HCT116 (cell line): ENCODE data around the gene ITIH4. TPM values are rescaled to one million over a fixed set of nuclear protein-coding genes. Genes with fewer than 3 reads are reported as not detected.

Experiments used
- ATAC-seq: fragments of 200-7000 bp; cut with Tn5 transposase; 2 replicates; pipeline ENCODE4 v1.9.1; 2020; ENCODE audit warnings: mild to moderate bottlenecking, moderate library complexity
- BruUV-seq: library from RNA; stranded (reverse); fragments of 400-500 nt; replicated peaks from 2 replicates; lab custom pipeline; 2021; lab: Mats Ljungman, UMichigan
- CTCF ChIA-PET: fragments of 300-600 bp; sonication (Branson Sonifier 250); formaldehyde crosslinking; loops from one replicate; lab custom pipeline; 2021; ENCODE audit warnings: antibody characterized with exemption; lab: Charles Lee
- POLR2A ChIA-PET: fragments of 300-600, 350-600 bp; sonication (Branson Sonifier 250); formaldehyde crosslinking; loops from one replicate; lab custom pipeline; 2021; ENCODE audit warnings: antibody characterized with exemption; lab: Charles Lee
- RAD21 ChIA-PET, 2 experiments: fragments of 300-600 bp; sonication (Branson Sonifier 250); formaldehyde crosslinking; loops; one replicate each; lab custom pipeline; 2023; ENCODE audit warnings: low total read pairs in 2 of 2; ENCODE audit not compliant: uncharacterized antibody in 2 of 2, unreplicated experiment in 2 of 2, low non-redundant PET in 1 of 2; lab: Charles Lee
- DNase-seq: peaks from one replicate; pipeline ENCODE4 v3.0.0-alpha.2; 2010; ENCODE audit warnings: low read depth, low spot score
- H2AFZ ChIP-seq: fragments of 200-600 bp; shearing (Covaris generic), sonication (generic); 2 replicates; pipeline ENCODE4 v1.6.1; 2017; ENCODE audit warnings: low read depth, mixed run types, mixed read lengths, antibody characterized with exemption, low read length; ENCODE audit not compliant: poor library complexity, severe bottlenecking
- H3K27ac ChIP-seq: 2 replicates; pipeline ENCODE4 v1.5.1; 2012; ENCODE audit warnings: low read depth, low read length
- H3K27me3 ChIP-seq: fragments of 200-600 bp; sonication (generic); 2 replicates; pipeline ENCODE4 v1.6.1; 2016; ENCODE audit warnings: mixed run types, low read length, mixed read lengths; ENCODE audit not compliant: insufficient read depth
- H3K36me3 ChIP-seq, 2 experiments: fragments of 200-500 bp in 1 of 2; fragments of 200-600 bp in 1 of 2; sonication (Bioruptor generic) in 1 of 2; sonication (generic) in 1 of 2; 2 replicates each; pipeline versions ENCODE4 v1.5.1 to v1.6.1; 2014 to 2016; ENCODE audit warnings: low read length in 2 of 2, inconsistent platforms in 1 of 2, mixed read lengths in 1 of 2, mixed run types in 1 of 2; ENCODE audit not compliant: insufficient read depth in 2 of 2, control insufficient read depth in 1 of 2
- H3K4me1 ChIP-seq, 2 experiments: fragments of 200-600 bp in 1 of 2; sonication (generic) in 1 of 2; 2 replicates each; pipeline versions ENCODE4 v1.5.1 to v1.6.1; 2012 to 2017; ENCODE audit warnings: low read length in 2 of 2, inconsistent platforms in 1 of 2, mild to moderate bottlenecking in 1 of 2, mixed read lengths in 1 of 2, mixed run types in 1 of 2, moderate library complexity in 1 of 2; ENCODE audit not compliant: insufficient read depth in 2 of 2, control insufficient read depth in 1 of 2
- H3K4me2 ChIP-seq: fragments of 200-600 bp; sonication (generic); 2 replicates; pipeline ENCODE4 v1.6.1; 2017; ENCODE audit warnings: mixed run types, low read length, mixed read lengths
- H3K4me3 ChIP-seq, 2 experiments: fragments of 200-600 bp in 1 of 2; sonication (generic) in 1 of 2; replicated peaks in 1 of 2; 2 replicates each; pipeline ENCODE4 v1.5.1; 2011 to 2016; ENCODE audit warnings: low read length in 2 of 2, control low read depth in 1 of 2, low read depth in 1 of 2, mild to moderate bottlenecking in 1 of 2, mixed read lengths in 1 of 2, mixed run types in 1 of 2
- H3K79me2 ChIP-seq: fragments of 200-600 bp; sonication (generic); 2 replicates; pipeline ENCODE4 v1.6.1; 2017; ENCODE audit warnings: mild to moderate bottlenecking, mixed run types, low read length, moderate library complexity, mixed read lengths; ENCODE audit not compliant: insufficient read depth
- H3K9ac ChIP-seq: fragments of 200-600 bp; sonication (generic); 2 replicates; pipeline ENCODE4 v1.6.1; 2016; ENCODE audit warnings: low read length, mixed read lengths
- H3K9me2 ChIP-seq: fragments of 200-600 bp; sonication (generic), shearing (Covaris generic); 2 replicates; pipeline ENCODE4 v1.6.1; 2017; ENCODE audit warnings: mixed run types, mild to moderate bottlenecking, moderate library complexity; ENCODE audit not compliant: insufficient read depth
- H3K9me3 ChIP-seq, 2 experiments: fragments of 200-500 bp in 1 of 2; fragments of 200-600 bp in 1 of 2; sonication (Bioruptor generic) in 1 of 2; sonication (generic) in 1 of 2; 2 replicates each; pipeline ENCODE4 v1.6.1; 2014 to 2017; ENCODE audit warnings: low read length in 2 of 2, mixed read lengths in 2 of 2, inconsistent platforms in 1 of 2, low read depth in 1 of 2, mild to moderate bottlenecking in 1 of 2, mixed run types in 1 of 2, moderate library complexity in 1 of 2; ENCODE audit not compliant: control insufficient read depth in 1 of 2, insufficient read depth in 1 of 2
- H4K20me1 ChIP-seq: fragments of 200-600 bp; sonication (generic), shearing (Covaris generic); 2 replicates; pipeline ENCODE4 v1.6.1; 2017; ENCODE audit warnings: mixed run types, mild to moderate bottlenecking, moderate library complexity; ENCODE audit not compliant: insufficient read depth
- ATF3 ChIP-seq: IDR thresholded peaks from 2 replicates; pipeline ENCODE4 v1.6.1; 2012
- CBX3 ChIP-seq: IDR thresholded peaks from 2 replicates; pipeline ENCODE4 v1.6.1; 2012; ENCODE audit warnings: low read depth
- CTCF ChIP-seq, 3 experiments: fragments of 200-600 bp in 1 of 3; sonication (generic) in 1 of 3; IDR thresholded peaks in 2 of 3; conservative IDR thresholded peaks in 1 of 3; 2 replicates each; pipeline ENCODE4 v1.5.1; 2012 to 2017; ENCODE audit warnings: low read depth in 2 of 3, low read length in 2 of 3, antibody characterized with exemption in 1 of 3, borderline replicate concordance in 1 of 3, control low read depth in 1 of 3, mild to moderate bottlenecking in 1 of 3, mixed read lengths in 1 of 3, mixed run types in 1 of 3, moderate library complexity in 1 of 3; ENCODE audit not compliant: insufficient read depth in 1 of 3
- EGR1 ChIP-seq: IDR thresholded peaks from 2 replicates; pipeline ENCODE4 v1.6.1; 2012; ENCODE audit warnings: low read depth
- ELF1 ChIP-seq: IDR thresholded peaks from 2 replicates; pipeline ENCODE4 v1.6.1; 2012; ENCODE audit warnings: low read depth, borderline replicate concordance
- JUND ChIP-seq: IDR thresholded peaks from 2 replicates; pipeline ENCODE4 v1.6.1; 2012
- MAX ChIP-seq: IDR thresholded peaks from 2 replicates; pipeline ENCODE4 v1.6.1; 2012
- POLR2A ChIP-seq: IDR thresholded peaks from 2 replicates; pipeline ENCODE4 v1.7.0; 2011; ENCODE audit warnings: borderline replicate concordance; ENCODE audit not compliant: insufficient read depth, insufficient read length; ENCODE audit errors: extremely low read depth
- POLR2AphosphoS5 ChIP-seq: IDR thresholded peaks from 2 replicates; pipeline ENCODE4 v1.6.1; 2011; ENCODE audit warnings: mild to moderate bottlenecking, low read depth, low read length, moderate library complexity
- REST ChIP-seq: IDR thresholded peaks from 2 replicates; pipeline ENCODE4 v1.6.1; 2012; ENCODE audit warnings: low read depth
- SIN3A ChIP-seq: IDR thresholded peaks from 2 replicates; pipeline ENCODE4 v1.6.1; 2012; ENCODE audit warnings: low read depth
- SP1 ChIP-seq: IDR thresholded peaks from 2 replicates; pipeline ENCODE4 v1.6.1; 2012; ENCODE audit warnings: low read depth
- TCF7L2 ChIP-seq: IDR thresholded peaks from 2 replicates; pipeline ENCODE4 v1.7.0; 2011; ENCODE audit warnings: borderline replicate concordance, inconsistent platforms; ENCODE audit not compliant: insufficient read depth, insufficient read length; ENCODE audit errors: extremely low read depth
- YY1 ChIP-seq: IDR thresholded peaks from 2 replicates; pipeline ENCODE4 v1.6.1; 2011; ENCODE audit warnings: low read length, low read depth, moderate library complexity, mild to moderate bottlenecking; ENCODE audit not compliant: insufficient replicate concordance; ENCODE audit errors: extremely low read depth
- ZBTB33 ChIP-seq: IDR thresholded peaks from 2 replicates; pipeline ENCODE4 v1.6.1; 2011; ENCODE audit warnings: mild to moderate bottlenecking, low read length, moderate library complexity; ENCODE audit not compliant: insufficient replicate concordance; ENCODE audit errors: extremely low read depth
- ZFX ChIP-seq: fragments of 450-650 bp; IDR thresholded peaks from 2 replicates; pipeline ENCODE4 v1.6.1; 2017
- ZNF274 ChIP-seq: fragments of 200-500 bp; sonication (Bioruptor generic); IDR thresholded peaks from 2 replicates; pipeline ENCODE4 v1.6.1; 2014; ENCODE audit warnings: mild to moderate bottlenecking, low read depth, low read length, inconsistent platforms
- intact Hi-C: fragments of 100-400 bp; cut with micrococcal nuclease; formaldehyde crosslinking; loops from 2 replicates; pipeline ENCODE4 v1.10.0; 2022
- total RNA-seq: library from RNA; stranded (reverse); gene quantifications from one replicate; pipeline ENCODE4 v1.2.1, GENCODE V29; 2021; ENCODE audit not compliant: unreplicated experiment

Gene ITIH4
- total RNA-seq, 1 experiment from 2014 or later, result 4.1 TPM

GRCh38 chr3:52822363-52822762 lies 8.1 kb downstream of the ITIH4 start:
- intact Hi-C loops, result no loop called here
- DNase-seq (no peak), ATAC-seq (no peak)
- Histone ChIP-seq H3K4me1 (peaks cover 0 to 6% of the 10 kb centered on the region in 2 experiments; a peak in 1 of 4 replicates), H4K20me1 (no peaks in the 10 kb centered on the region), H2AFZ (no peak overlapping the region), H3K4me3 (no peak overlapping the region), H3K36me3 (no peaks in the 10 kb centered on the region), H3K79me2 (no peaks in the 10 kb centered on the region), H3K9ac (no peak overlapping the region), H3K9me3 (no peaks in the 10 kb centered on the region), H3K9me2 (no peaks in the 10 kb centered on the region), H3K4me2 (no peak overlapping the region), H3K27me3 (no peaks in the 10 kb centered on the region), H3K27ac (no peak overlapping the region)
- ChIA-PET RAD21 (no interaction called here), POLR2A (no interaction called here), CTCF (no interaction called here)
- TF ChIP-seq ELF1, result no peak
- no peak for TF ChIP-seq CTCF (IDR thresholded peaks at IDR 0.05 in 2 of 3, conservative IDR thresholded peaks at IDR 0.05 in 1 of 3; ENCODE audit: borderline replicate concordance in 1 of 3, insufficient read depth in 1 of 3, low read depth in 2 of 3, low read length in 2 of 3)
- TF ChIP-seq JUND, result no peak
- TF ChIP-seq MAX, result no peak
- no peak for TF ChIP-seq SIN3A
- TF ChIP-seq ZFX, result no peak
- no peak for TF ChIP-seq REST
- TF ChIP-seq POLR2AphosphoS5, result no peak
- no peak for TF ChIP-seq TCF7L2
- TF ChIP-seq CBX3, result no peak
- TF ChIP-seq SP1, result no peak
- no peak for TF ChIP-seq POLR2A
- TF ChIP-seq EGR1, result no peak
- TF ChIP-seq ZBTB33, result no peak
- no peak for TF ChIP-seq ZNF274
- TF ChIP-seq ATF3, result no peak
- no peak for TF ChIP-seq YY1
- no TSS peak for BruUV-seq
